ENCODE results near the gene TIMM22. TPM values are rescaled to one million over a fixed set of nuclear protein-coding genes. Genes with fewer than 3 reads are reported as not detected.
A peak's percentile ranks its signal among the peaks of the same experiment; 100 is the strongest.

The TIMM22 gene
- total and polyA plus RNA-seq, 10 donors = 5.1 to 14.3 (median 11.0) TPM

DNA sequence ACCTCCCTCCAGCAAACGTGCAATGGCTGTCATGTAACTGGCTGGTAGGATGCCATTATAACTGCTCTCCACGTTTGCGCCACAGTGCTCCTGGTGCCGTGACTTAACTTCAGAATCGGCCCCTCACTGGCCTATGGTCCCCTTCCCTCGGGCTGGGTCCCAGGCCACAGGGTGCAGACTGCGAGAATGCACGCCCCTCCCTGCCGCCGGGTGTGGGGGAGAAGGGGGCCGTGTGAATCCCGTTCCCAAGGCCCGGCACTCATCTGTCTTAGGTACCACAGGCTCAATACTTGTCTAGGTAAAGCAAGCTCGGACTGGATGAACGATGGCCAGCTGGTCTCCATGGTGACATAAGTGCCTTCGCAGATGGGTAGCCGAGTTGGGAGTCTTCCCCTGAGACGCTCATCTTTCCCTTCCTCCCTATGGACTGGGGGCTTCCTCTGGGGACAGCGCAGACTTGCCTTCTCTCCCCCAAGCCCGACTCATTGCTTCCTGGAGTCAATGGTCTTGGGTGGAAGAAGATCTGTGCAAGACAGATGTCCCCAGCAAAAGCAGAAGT lies 37.8 kb downstream of the TIMM22 start:
- WGBS, 5 donors = 82 to 91% (median 89%) methylated on average over 10 to 20 of the region's 20 CpGs
- H3K4me1 ChIP-seq = peaks cover 0 to 60% (median 22%) of the 10 kb centered on the region in 6 donors
- H3K4me3 ChIP-seq = no peak overlapping the region
- no peak for DNase-seq
- intact Hi-C loops (cut with DNase I; ENCODE audit: low total_unique reads) = no loop called here
- H3K36me3 ChIP-seq = peaks cover 0 to 77% (median 6%) of the 10 kb centered on the region in 6 donors
- no peak overlapping the region for H3K27ac ChIP-seq
- no peaks in the 10 kb centered on the region for H3K9me3 ChIP-seq
- TF ChIP-seq POLR2A (IDR thresholded peaks at IDR 0.05) (no peak), POLR2AphosphoS5 (IDR thresholded peaks at IDR 0.05) (peak in 1 of 3 donors; percentile 35), CTCF (IDR thresholded peaks at IDR 0.05 in 8 of 11, conservative IDR thresholded peaks at IDR 0.05 in 3 of 11) (no peak)
- H3K27me3 ChIP-seq (replicated peaks in 1 of 7) = no peaks in the 10 kb centered on the region

DNA sequence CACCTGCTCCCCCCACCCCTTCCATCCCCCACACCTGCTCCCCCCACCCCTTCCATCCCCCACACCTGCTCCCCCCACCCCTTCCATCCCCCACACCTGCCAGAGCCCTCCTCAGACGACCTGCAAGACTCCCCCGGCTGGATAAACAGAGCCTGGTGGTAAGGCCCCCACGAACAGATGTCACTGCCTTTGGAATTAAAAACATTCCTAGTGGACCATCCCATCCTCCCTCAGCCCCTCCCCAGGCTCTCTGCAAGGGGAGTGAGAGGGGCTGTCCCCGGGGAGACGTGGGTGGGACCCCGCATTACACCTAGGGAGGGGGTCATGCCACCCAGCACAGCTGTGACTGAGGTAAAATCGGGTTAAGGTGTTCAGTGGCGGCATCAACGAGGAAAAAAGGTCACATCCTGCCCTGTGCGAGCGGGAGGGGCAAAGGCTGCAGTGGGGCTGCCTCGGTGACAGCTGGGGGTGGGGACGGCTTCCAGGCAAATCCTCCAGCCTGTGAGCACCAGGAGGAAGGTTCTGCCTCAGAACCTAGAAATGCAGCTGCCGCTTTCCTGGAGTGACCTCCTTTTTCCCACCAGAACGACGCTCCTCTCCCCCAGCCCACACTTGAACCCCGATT lies 38.7 kb downstream of the TIMM22 start:
- H3K9me3 ChIP-seq = no peaks in the 10 kb centered on the region
- intact Hi-C loops (cut with DNase I; ENCODE audit: low total_unique reads) = no loop called here
- TF ChIP-seq POLR2AphosphoS5 (IDR thresholded peaks at IDR 0.05) = no peak
- no peak for TF ChIP-seq CTCF (IDR thresholded peaks at IDR 0.05 in 8 of 11, conservative IDR thresholded peaks at IDR 0.05 in 3 of 11)
- H3K27ac ChIP-seq = no peak overlapping the region
- WGBS, 5 donors = 62 to 80% (median 73%) methylated on average over 14 to 17 of the region's 17 CpGs
- H3K4me1 ChIP-seq = peaks cover 4 to 65% (median 29%) of the 10 kb centered on the region in 6 donors
- no peaks in the 10 kb centered on the region for H3K27me3 ChIP-seq (replicated peaks in 1 of 7)
- DNase-seq = no peak
- no peak overlapping the region for H3K4me3 ChIP-seq
- peaks cover 0 to 75% (median 6%) of the 10 kb centered on the region in 6 donors for H3K36me3 ChIP-seq

- no peak overlapping the region for H3K27ac ChIP-seq
- peaks cover 6 to 65% (median 30%) of the 10 kb centered on the region in 6 donors for H3K4me1 ChIP-seq
- WGBS, 5 donors = 85 to 92% (median 91%) methylated on average over 24 of the region's 24 CpGs
- TF ChIP-seq POLR2AphosphoS5 (IDR thresholded peaks at IDR 0.05) = no peak
- H3K36me3 ChIP-seq = peaks cover 0 to 73% (median 6%) of the 10 kb centered on the region in 6 donors
- no peaks in the 10 kb centered on the region for H3K27me3 ChIP-seq (replicated peaks in 1 of 7)
- H3K4me3 ChIP-seq = no peak overlapping the region
- intact Hi-C loops (cut with DNase I; ENCODE audit: low total_unique reads) = no loop called here
- no peak for DNase-seq
- no peaks in the 10 kb centered on the region for H3K9me3 ChIP-seq
Measured at GRCh38 chr17:1036171-1036844, 39.4 kb downstream of the TIMM22 start.

DNA sequence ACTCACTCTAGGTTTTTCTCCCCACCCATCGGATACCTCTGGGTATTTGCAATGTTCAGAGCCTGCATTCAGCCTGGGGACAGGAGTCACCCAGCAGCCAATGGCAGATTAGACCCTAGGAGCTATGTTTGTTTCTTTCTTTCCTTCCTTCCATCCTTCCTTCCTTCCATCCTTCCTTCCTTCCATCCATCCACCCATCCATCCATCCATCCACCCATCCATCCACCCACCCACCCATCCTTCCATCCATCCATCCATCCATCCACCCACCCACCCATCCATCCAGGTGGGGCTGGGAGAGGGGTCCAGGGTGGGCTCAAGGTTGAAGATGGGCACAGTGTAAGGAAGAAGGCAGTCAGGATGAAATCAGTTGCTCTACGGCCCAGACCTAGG lies 39.9 kb downstream of the TIMM22 start:
- TF ChIP-seq POLR2A (IDR thresholded peaks at IDR 0.05) = no peak
- TF ChIP-seq POLR2AphosphoS5 (IDR thresholded peaks at IDR 0.05) = no peak
- TF ChIP-seq CTCF (IDR thresholded peaks at IDR 0.05 in 8 of 11, conservative IDR thresholded peaks at IDR 0.05 in 3 of 11) = no peak
- intact Hi-C loops (cut with DNase I; ENCODE audit: low total_unique reads) = no loop called here
- Histone ChIP-seq H3K4me1 (peaks cover 6 to 67% (median 32%) of the 10 kb centered on the region in 6 donors), H3K9me3 (no peaks in the 10 kb centered on the region), H3K27ac (no peak overlapping the region), H3K27me3 (replicated peaks in 1 of 7) (no peaks in the 10 kb centered on the region), H3K36me3 (peaks cover 0 to 75% (median 6%) of the 10 kb centered on the region in 6 donors), H3K4me3 (no peak overlapping the region)
- DNase-seq = no peak
- 84 to 100% (median 93%) methylated on average over 2 of the region's 2 CpGs for WGBS, 5 donors
